IMR-90 (cell line): Measurements from ENCODE around the gene KIAA0825. TPM values are rescaled to one million over a fixed set of nuclear protein-coding genes. Genes with fewer than 3 reads are reported as not detected.

Experiments used
- ATAC-seq: fragments of 200-7000 bp; cut with Tn5 transposase; 2 replicates; pipeline ENCODE4 v1.9.1; 2020; ENCODE audit warnings: low read depth, mild to moderate bottlenecking, moderate library complexity
- BruUV-seq: library from RNA; stranded (reverse); fragments of 400-500 nt; replicated peaks from 2 replicates; lab custom pipeline; 2021; lab: Mats Ljungman, UMichigan
- CTCF ChIA-PET: fragments of 300-600 bp; formaldehyde crosslinking; extraction: SDS; loops from one replicate; lab custom pipeline; 2021; ENCODE audit warnings: antibody characterized with exemption; lab: Yijun Ruan, JAX
- POLR2A ChIA-PET: fragments of 300-600 bp; sonication (Branson Sonifier 250); formaldehyde crosslinking; loops from one replicate; lab custom pipeline; 2022; ENCODE audit warnings: antibody characterized with exemption; ENCODE audit not compliant: unreplicated experiment; lab: Charles Lee
- DNase-seq: peaks from one replicate; pipeline ENCODE4 v3.0.0; 2013
- H2AFZ ChIP-seq: replicated peaks from 2 replicates; pipeline ENCODE3; 2013; ENCODE audit warnings: low read length, mild to moderate bottlenecking; ENCODE audit not compliant: poor library complexity
- H2AK5ac ChIP-seq: 2 replicates; pipeline ENCODE4 v1.6.1; 2013; ENCODE audit warnings: low read depth, low read length, inconsistent platforms
- H2AK9ac ChIP-seq: replicated peaks from 2 replicates; pipeline ENCODE3; 2013; ENCODE audit warnings: mild to moderate bottlenecking, low read depth, low read length, moderate library complexity; ENCODE audit not compliant: poor library complexity
- H2BK120ac ChIP-seq: 2 replicates; pipeline ENCODE4 v1.6.1; 2013; ENCODE audit warnings: low read depth, low read length, inconsistent platforms
- H2BK15ac ChIP-seq: 3 replicates; pipeline ENCODE4 v1.6.1; 2013; ENCODE audit warnings: low read depth, low read length, inconsistent platforms
- H2BK20ac ChIP-seq: 2 replicates; pipeline ENCODE4 v1.6.1; 2013; ENCODE audit warnings: low read depth, mild to moderate bottlenecking, inconsistent platforms, low read length, moderate library complexity
- H2BK5ac ChIP-seq: 2 replicates; pipeline ENCODE4 v1.6.1; 2013; ENCODE audit warnings: mild to moderate bottlenecking, low read depth, low read length, inconsistent platforms; ENCODE audit not compliant: poor library complexity, severe bottlenecking
- H3K14ac ChIP-seq: replicated peaks from 2 replicates; pipeline ENCODE4 v1.6.1; 2013; ENCODE audit warnings: low read depth, low read length, inconsistent platforms
- H3K18ac ChIP-seq: 2 replicates; pipeline ENCODE4 v1.6.1; 2013; ENCODE audit warnings: low read depth, low read length, control low read depth
- H3K23ac ChIP-seq: 2 replicates; pipeline ENCODE4 v1.6.1; 2013; ENCODE audit warnings: low read depth, low read length, inconsistent platforms
- H3K27ac ChIP-seq: 2 replicates; pipeline ENCODE4 v1.5.1; 2013; ENCODE audit warnings: mild to moderate bottlenecking, control low read depth, low read length; ENCODE audit not compliant: insufficient read depth
- H3K27me3 ChIP-seq: 2 replicates; pipeline ENCODE4 v1.6.1; 2013; ENCODE audit warnings: low read length; ENCODE audit not compliant: control insufficient read depth, insufficient read depth
- H3K36me3 ChIP-seq: 2 replicates; pipeline ENCODE4 v1.6.1; 2013; ENCODE audit warnings: low read length, mixed read lengths; ENCODE audit not compliant: control insufficient read depth, insufficient read depth
- H3K4ac ChIP-seq: 2 replicates; pipeline ENCODE4 v1.6.1; 2013; ENCODE audit warnings: low read depth, low read length, inconsistent platforms
- H3K4me1 ChIP-seq: 2 replicates; pipeline ENCODE4 v1.6.1; 2013; ENCODE audit warnings: low read length, mixed read lengths; ENCODE audit not compliant: control insufficient read depth, insufficient read depth
- H3K4me2 ChIP-seq: 2 replicates; pipeline ENCODE4 v1.6.1; 2013; ENCODE audit warnings: low read depth, mild to moderate bottlenecking, control low read depth, low read length, moderate library complexity
- H3K4me3 ChIP-seq: 2 replicates; pipeline ENCODE4 v1.5.1; 2013; ENCODE audit warnings: low read depth, mild to moderate bottlenecking, control low read depth, low read length, moderate library complexity; ENCODE audit not compliant: insufficient read depth
- H3K56ac ChIP-seq: 2 replicates; pipeline ENCODE4 v1.6.1; 2013; ENCODE audit warnings: low read length, inconsistent platforms; ENCODE audit not compliant: insufficient read depth; ENCODE audit errors: extremely low read depth
- H3K79me1 ChIP-seq, 2 experiments: 2 replicates each; pipeline ENCODE4 v1.6.1; 2013; ENCODE audit warnings: low read length in 2 of 2, inconsistent platforms in 1 of 2, low read depth in 1 of 2
- H3K9ac ChIP-seq: 2 replicates; pipeline ENCODE4 v1.6.1; 2013; ENCODE audit warnings: low read depth, low read length, control low read depth
- H3K9me1 ChIP-seq: 2 replicates; pipeline ENCODE4 v1.6.1; 2013; ENCODE audit warnings: low read length, inconsistent platforms; ENCODE audit not compliant: insufficient read depth
- H3K9me3 ChIP-seq: 2 replicates; pipeline ENCODE4 v1.6.1; 2013; ENCODE audit warnings: low read length; ENCODE audit not compliant: control insufficient read depth, insufficient read depth
- H4K20me1 ChIP-seq: 2 replicates; pipeline ENCODE4 v1.6.1; 2013; ENCODE audit warnings: low read length, inconsistent platforms; ENCODE audit not compliant: insufficient read depth
- H4K5ac ChIP-seq: 2 replicates; pipeline ENCODE4 v1.6.1; 2013; ENCODE audit warnings: mild to moderate bottlenecking, low read depth, low read length, control low read depth
- H4K8ac ChIP-seq, 2 experiments: 2 replicates each; pipeline ENCODE4 v1.6.1; 2013; ENCODE audit warnings: low read depth in 2 of 2, low read length in 2 of 2, control low read depth in 1 of 2, inconsistent platforms in 1 of 2
- H4K91ac ChIP-seq: 2 replicates; pipeline ENCODE4 v1.6.1; 2013; ENCODE audit warnings: low read depth, low read length, inconsistent platforms; ENCODE audit not compliant: insufficient read depth
- BHLHE40 ChIP-seq: fragments of 150-350 bp; IDR thresholded peaks from 2 replicates; pipeline ENCODE4 v1.6.1; 2016; ENCODE audit warnings: mild to moderate bottlenecking, low read depth, low read length
- CEBPB ChIP-seq: IDR thresholded peaks from 2 replicates; pipeline ENCODE4 v1.6.1; 2012; ENCODE audit warnings: low read depth, low read length, improper control_type of control experiment
- CHD1 ChIP-seq: IDR thresholded peaks from 2 replicates; pipeline ENCODE4 v1.6.1; 2012; ENCODE audit warnings: low read depth, low read length, improper control_type of control experiment
- CTCF ChIP-seq: conservative IDR thresholded peaks from 2 replicates; pipeline ENCODE4 v1.5.1; 2012; ENCODE audit warnings: mild to moderate bottlenecking, low read depth, low read length, improper control_type of control experiment
- ELK1 ChIP-seq: fragments of 150-350 bp; IDR thresholded peaks from 2 replicates; pipeline ENCODE4 v1.6.1; 2016; ENCODE audit warnings: low read depth, mild to moderate bottlenecking, low read length, moderate library complexity, borderline replicate concordance
- FOS ChIP-seq: fragments of 150-350 bp; IDR thresholded peaks from 2 replicates; pipeline ENCODE4 v1.6.1; 2016; ENCODE audit warnings: low read depth, low read length
- MAFK ChIP-seq: IDR thresholded peaks from 2 replicates; pipeline ENCODE4 v1.6.1; 2012; ENCODE audit warnings: low read depth, low read length, improper control_type of control experiment
- MAZ ChIP-seq: IDR thresholded peaks from 2 replicates; pipeline ENCODE4 v1.6.1; 2012; ENCODE audit warnings: low read depth, mild to moderate bottlenecking, low read length, improper control_type of control experiment, moderate library complexity, borderline replicate concordance
- MXI1 ChIP-seq: IDR thresholded peaks from 2 replicates; pipeline ENCODE4 v1.6.1; 2012; ENCODE audit warnings: low read depth, mild to moderate bottlenecking, low read length, moderate library complexity, borderline replicate concordance
- NFE2L2 ChIP-seq: fragments of 150-350 bp; IDR thresholded peaks from 2 replicates; pipeline ENCODE4 v1.6.1; 2016; ENCODE audit warnings: low read depth, mild to moderate bottlenecking, low read length
- POLR2A ChIP-seq: IDR thresholded peaks from 2 replicates; pipeline ENCODE4 v1.6.1; 2012; ENCODE audit warnings: mild to moderate bottlenecking, low read depth, low read length
- RAD21 ChIP-seq: IDR thresholded peaks from 2 replicates; pipeline ENCODE4 v1.6.1; 2012; ENCODE audit warnings: low read length, improper control_type of control experiment
- RCOR1 ChIP-seq: IDR thresholded peaks from 2 replicates; pipeline ENCODE4 v1.6.1; 2012; ENCODE audit warnings: mild to moderate bottlenecking, low read length, improper control_type of control experiment; ENCODE audit not compliant: insufficient replicate concordance
- RFX5 ChIP-seq: IDR thresholded peaks from 2 replicates; pipeline ENCODE4 v1.8.0; 2012; ENCODE audit warnings: low read depth, mild to moderate bottlenecking, low read length, moderate library complexity
- SMC3 ChIP-seq: fragments of 150-350 bp; IDR thresholded peaks from 2 replicates; pipeline ENCODE4 v1.6.1; 2016; ENCODE audit warnings: low read depth, mild to moderate bottlenecking, antibody characterized with exemption, low read length, moderate library complexity
- dilution Hi-C: fragments of 300-500 bp; cut with HindIII; formaldehyde crosslinking; loops from one replicate; pipeline ENCODE4 v1.14.3; 2018; ENCODE audit warnings: low sequenced_read_pairs; ENCODE audit not compliant: unreplicated experiment
- in situ Hi-C: fragments of 300-500 bp; cut with MboI; formaldehyde crosslinking; loops from 3 replicates; pipeline ENCODE4 v1.14.3; 2019; ENCODE audit warnings: low sequenced_read_pairs, inconsistent platforms, mixed read lengths
- intact Hi-C: fragments of 100-400 bp; cut with micrococcal nuclease; formaldehyde crosslinking; loops from 2 replicates; pipeline ENCODE4 v1.10.0; 2022
- polyA plus RNA-seq, 3 experiments: library from polyadenylated mRNA; depleted of rRNA; stranded (reverse); fragments of >200 nt; gene quantifications; 2 replicates each; pipeline ENCODE4 v1.2.3, GENCODE V29; 2012; ENCODE audit warnings: low replicate concordance in 1 of 3
- total RNA-seq: library from RNA; depleted of rRNA; stranded (reverse); fragments of >200 nt; gene quantifications from 2 replicates; pipeline ENCODE4 v1.2.3, GENCODE V29; 2012
- TF ChIP-seq, protein P1 (sequence below): fragments of 150-350 bp; IDR thresholded peaks from 2 replicates; pipeline ENCODE4 v1.6.1; 2017; ENCODE audit warnings: mild to moderate bottlenecking, antibody characterized with exemption, low read length, low read depth

Gene KIAA0825
- total and polyA plus RNA-seq, 2 of the 4 experiments (the other 2 are of a cell fraction) = 0.46 to 1.8 TPM

- Histone ChIP-seq H3K18ac (no peak overlapping the region), H2BK5ac (no peak overlapping the region), H3K9ac (no peak overlapping the region), H3K27me3 (no peaks in the 10 kb centered on the region), H2AFZ (no peak overlapping the region), H3K36me3 (no peaks in the 10 kb centered on the region), H2BK120ac (no peak overlapping the region), H2AK5ac (no peak overlapping the region), H2BK20ac (no peak overlapping the region), H2AK9ac (no peak overlapping the region), H3K4me2 (no peak overlapping the region), H3K4ac (no peak overlapping the region), H3K56ac (no peak overlapping the region), H3K4me1 (no peaks in the 10 kb centered on the region), H3K23ac (no peak overlapping the region), H4K5ac (no peak overlapping the region), H3K9me3 (no peaks in the 10 kb centered on the region), H3K27ac (no peak overlapping the region), H4K20me1 (no peaks in the 10 kb centered on the region), H3K14ac (no peak overlapping the region), H4K8ac (no peak overlapping the region), H3K79me1 (no peaks in the 10 kb centered on the region), H3K9me1 (no peaks in the 10 kb centered on the region), H3K4me3 (no peak overlapping the region), H2BK15ac (no peak overlapping the region), H4K91ac (no peak overlapping the region)
- intact Hi-C loops = no loop called here
- ATAC-seq (no peak), DNase-seq (no peak)
- POLR2A ChIA-PET = no interaction called here
- no peak for TF ChIP-seq MAFK
- TF ChIP-seq NFE2L2 = no peak
- no peak for TF ChIP-seq CEBPB
- TF ChIP-seq ELK1 = no peak
- TF ChIP-seq FOS = no peak
- TF ChIP-seq RCOR1 = no peak
- TF ChIP-seq BHLHE40 = no peak
- TF ChIP-seq RAD21 = no peak
- no peak for TF ChIP-seq RFX5
- TF ChIP-seq POLR2A = no peak
- TF ChIP-seq SMC3 = no peak
- TF ChIP-seq MXI1 = no peak
- TF ChIP-seq CHD1 = no peak
- TF ChIP-seq MAZ = no peak
- TF ChIP-seq CTCF = no peak
- TF ChIP-seq, protein P1, sequence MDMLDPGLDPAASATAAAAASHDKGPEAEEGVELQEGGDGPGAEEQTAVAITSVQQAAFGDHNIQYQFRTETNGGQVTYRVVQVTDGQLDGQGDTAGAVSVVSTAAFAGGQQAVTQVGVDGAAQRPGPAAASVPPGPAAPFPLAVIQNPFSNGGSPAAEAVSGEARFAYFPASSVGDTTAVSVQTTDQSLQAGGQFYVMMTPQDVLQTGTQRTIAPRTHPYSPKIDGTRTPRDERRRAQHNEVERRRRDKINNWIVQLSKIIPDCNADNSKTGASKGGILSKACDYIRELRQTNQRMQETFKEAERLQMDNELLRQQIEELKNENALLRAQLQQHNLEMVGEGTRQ = no peak
- BruUV-seq = no TSS peak
- CTCF ChIA-PET = interaction anchor here (0.8 kb wide), 1 partner anchor 17 kb away, joined by 3 read pairs; no protein-coding TSS in a partner anchor
- dilution Hi-C loops = no loop called here
- in situ Hi-C loops = no loop called here
Measured at GRCh38 chr5:94459915-94460314, 158.5 kb downstream of the KIAA0825 start.
